ENCODE results near the gene RPS21.

The RPS21 gene

DNA sequence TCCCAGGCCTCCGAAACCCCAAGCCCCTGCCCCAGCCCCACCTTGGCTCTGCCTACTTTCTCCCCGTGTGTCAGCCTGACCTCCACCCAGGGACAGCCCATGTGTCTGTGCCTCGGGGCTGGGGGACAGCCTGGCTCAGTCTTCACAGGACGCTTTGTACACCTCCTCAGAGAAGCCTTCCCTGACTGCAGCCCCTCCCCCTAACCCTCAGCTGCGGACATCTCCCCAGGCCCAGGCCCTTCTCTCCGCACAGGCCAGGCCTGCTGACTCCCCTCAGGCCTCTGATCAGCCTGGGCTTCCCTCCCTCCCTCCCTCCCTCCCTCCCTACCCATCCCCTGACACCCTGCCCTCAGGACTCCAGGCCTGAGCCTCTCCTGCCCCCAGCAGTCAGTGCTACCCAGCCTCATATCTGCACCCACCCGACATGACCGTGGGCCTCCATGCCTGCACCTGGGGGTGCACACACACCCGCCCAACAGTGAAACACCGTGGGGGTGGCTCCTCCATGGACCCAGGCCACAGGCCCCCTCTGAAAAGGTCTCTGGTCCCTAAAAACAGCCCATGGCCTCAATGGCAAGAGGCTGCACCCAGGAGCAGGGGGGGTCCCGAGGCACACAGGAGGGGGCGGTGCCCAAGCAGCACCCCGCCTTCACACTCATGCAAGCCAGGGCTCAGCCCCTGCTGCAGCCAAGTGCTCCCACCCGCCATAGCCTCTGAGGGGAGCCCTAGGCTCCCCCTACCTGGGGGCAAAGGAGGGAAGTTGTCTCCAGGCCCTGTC is 32.7 kb upstream of the RPS21 start:
- DNase-seq = no peak

DNA sequence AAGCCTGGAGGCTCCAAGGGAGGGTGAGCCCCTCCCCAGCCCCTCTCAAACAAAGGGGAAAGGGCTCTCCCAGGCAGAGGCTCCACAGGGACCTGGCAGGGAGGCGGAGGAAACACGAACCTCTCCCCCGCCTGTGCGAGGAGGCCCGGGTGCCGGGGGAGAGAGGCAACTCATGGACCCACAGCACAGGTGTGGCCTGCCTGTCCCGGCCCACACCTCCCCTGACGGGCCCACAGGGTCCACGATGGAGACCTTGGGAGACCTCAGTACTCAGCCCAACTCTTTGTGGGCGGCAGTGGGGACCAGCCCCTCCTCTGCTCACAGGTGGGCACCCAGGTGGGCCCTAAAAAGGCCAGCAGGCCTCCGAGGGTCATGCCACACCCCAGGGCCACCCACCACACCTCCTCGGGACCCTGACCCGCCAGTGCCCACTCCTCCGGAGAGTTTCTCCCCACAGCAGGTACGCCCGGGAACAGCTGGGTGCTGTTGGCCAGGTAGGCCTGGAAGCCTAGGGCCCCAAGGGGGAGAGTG is 32.0 kb upstream of the RPS21 start:
- DNase-seq = no peak

DNA sequence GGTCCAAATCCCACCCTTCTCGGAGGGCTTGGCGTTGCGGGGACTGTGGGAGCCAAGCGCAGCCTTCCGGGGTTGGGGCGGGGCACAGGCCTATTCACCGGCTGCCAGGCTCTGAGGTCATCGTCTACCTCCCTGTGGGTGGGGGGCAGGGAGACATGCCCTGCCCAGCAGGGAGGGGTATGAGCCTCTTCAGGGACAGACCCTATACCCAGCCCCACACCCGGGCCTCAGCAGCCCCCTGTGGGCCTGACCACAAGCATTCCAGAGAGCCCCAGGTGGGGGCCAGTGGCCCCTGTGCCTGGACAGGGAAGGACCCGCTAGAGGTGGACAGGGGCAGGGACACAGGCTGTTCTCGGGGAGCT is 31.4 kb upstream of the RPS21 start:
- DNase-seq = no peak

DNA sequence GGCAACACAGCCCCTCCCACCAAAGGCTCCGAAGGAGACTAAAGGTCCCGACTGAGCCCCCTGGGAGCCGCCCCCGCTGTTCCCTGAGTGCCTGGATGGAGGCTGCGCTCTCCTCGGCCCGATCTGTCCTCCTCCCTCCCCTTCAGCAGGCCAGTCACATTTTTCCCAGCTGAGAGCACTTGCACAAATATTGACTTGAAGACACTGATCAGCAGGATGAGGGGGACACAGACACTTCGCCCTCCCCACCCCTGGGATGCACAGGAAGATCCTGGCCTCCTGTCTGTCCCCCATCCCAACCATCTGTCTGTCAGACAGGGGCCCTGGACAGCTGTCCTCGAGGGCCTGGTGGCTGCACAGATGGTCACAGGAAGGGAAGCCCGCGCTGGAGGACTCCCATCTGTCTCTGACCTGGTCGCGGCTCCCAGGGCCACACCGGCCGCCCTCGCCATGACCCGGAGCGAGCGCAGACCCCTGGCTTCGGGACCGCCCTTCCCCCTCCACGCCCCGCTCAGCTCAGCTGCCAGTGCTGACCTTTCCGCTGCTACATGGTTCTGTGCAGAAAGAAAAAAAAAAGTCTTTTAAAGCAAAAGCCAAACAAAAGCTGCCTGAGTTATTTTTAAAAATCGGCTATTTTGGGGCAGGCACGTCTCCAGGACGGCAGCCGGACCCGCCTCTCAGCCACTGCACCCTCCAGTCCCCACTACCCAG is 30.9 kb upstream of the RPS21 start:
- DNase-seq = no peak

DNA sequence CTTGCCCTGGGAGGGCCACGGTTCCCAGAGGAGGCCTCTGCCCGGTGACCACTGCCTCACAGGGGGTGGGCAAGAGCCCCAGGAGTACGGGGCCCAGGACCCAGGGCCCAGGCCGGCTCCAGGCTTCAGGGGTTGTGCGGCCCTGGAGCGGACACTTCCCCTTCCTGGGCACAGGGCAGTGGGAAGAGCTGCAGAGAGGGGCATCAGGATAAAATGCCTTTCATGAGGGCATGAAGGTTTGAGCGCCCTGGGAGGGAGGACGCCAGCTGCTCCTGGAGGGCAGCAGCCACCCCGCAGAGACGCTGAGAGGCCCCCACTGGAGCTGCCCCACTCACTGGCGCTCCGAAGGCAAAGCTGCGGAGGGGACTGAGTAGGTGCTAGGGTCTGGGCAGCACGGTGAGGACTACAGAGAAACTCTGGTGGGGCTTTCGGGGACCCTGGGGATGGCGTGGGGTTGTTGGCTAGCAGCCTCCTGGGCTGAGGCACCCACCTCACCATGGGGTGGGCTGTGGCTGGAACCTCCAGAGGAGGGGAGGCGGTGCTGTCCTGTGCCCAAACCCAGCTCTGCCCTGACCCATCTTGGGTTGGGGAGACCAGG is 30.2 kb upstream of the RPS21 start:
- no peak for DNase-seq

DNA sequence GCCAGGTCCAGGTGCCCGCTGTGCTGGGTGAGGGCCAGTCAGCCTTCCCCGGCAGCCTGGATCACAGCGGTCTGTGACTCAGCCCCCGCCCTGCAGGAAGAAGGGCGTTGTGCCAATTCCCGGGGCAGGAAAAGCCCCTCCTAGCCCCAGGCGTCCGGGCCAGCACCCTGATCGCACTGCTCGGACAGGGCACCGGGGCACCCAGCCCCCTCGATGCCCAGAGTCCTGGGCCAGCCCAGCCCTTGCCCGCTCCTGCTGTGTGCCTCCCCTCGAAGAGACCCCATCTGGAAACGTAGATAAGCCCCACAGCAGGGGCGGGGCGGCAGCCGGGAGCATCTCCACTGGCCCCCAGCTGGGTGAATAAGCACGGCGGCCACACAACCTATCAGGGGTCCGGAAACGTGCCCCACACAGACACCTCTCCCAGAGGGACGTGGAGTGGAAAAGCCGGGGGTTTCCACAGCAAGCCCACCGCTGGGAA is 29.7 kb upstream of the RPS21 start:
- no peak for DNase-seq

DNA sequence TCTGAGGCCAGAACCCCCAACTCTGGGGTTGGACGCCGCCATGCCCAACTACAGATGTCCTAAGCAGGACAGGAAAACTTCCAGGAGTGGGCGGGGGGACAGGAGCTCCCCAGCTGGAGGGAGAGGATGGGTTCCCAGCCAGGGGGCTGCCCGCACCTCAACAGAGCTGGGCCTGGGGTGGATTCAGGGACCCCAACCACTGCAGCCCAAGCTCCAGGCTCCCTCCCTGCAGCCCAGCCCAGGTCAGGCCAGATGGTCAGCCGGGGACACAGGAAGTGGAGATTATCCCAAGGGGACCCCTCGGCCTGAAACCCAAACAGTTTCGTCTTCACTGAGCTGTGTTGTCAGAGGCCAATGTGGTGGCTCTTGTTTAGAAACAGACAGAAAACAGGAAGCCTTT is 29.2 kb upstream of the RPS21 start:
- DNase-seq = no peak

DNA sequence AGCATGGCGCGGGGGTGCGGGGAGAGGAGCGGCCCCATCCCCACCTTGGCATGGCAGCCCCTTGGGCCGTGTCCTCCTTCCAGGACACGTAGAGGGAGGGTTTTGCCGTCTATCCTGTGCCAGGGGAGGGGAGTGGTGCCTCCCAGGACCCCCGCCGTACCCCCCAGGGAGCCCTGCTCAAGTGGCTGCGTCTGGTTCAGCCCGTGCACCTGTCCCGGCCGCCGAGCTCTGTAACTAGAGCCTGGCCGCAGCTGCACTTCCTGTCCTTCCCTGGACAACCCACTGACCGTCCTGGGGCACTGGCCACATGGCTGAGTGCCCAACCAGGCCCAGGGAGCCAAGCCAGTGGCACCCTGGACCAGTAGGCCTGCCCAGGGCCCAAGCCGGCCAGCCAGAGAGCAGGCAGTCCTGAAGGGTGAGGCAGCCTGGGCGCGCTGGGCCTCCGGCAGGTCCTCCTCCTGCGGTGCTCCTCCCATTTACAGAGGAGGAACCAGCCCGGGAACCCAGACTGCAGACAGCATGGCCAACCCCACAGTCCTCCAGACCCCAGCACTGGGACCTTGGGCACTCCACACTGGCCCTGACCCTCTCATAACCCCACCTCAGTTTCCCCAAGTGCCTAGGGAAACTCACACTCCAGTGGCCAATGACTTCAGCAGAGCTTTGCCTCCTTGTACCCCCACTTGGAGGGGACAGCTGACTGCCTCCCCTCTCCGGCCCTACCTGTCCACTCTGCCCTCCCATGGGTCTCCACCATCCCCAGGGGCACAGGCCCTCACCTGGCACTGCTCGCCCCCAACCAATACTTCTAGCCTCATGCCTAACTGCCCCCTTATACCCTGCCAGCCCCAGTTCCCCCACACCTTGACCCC is 28.5 kb upstream of the RPS21 start:
- DNase-seq = no peak

DNA sequence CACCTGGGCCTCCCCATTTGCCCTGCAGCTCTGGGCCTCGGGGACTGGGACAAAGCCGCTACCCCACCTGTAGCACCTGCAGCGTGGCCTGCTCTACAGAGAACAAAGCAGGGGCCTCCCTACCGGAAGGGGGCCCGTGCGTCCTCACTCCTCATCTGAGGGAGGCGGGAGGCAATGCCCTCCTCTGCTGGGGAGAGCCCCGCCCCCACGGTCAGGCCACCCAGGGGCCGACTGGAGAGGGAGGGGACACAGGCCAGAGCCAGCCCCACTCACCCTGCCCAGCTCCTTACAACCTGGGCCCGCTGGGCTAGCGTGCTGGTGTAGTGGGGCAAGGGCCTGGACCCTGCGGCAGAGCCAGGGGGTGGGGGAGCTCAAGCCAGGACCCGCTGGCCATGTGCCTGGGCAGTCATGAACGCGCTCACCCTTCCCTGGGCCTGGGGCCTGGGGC is 27.8 kb upstream of the RPS21 start:
- DNase-seq = no peak

DNA sequence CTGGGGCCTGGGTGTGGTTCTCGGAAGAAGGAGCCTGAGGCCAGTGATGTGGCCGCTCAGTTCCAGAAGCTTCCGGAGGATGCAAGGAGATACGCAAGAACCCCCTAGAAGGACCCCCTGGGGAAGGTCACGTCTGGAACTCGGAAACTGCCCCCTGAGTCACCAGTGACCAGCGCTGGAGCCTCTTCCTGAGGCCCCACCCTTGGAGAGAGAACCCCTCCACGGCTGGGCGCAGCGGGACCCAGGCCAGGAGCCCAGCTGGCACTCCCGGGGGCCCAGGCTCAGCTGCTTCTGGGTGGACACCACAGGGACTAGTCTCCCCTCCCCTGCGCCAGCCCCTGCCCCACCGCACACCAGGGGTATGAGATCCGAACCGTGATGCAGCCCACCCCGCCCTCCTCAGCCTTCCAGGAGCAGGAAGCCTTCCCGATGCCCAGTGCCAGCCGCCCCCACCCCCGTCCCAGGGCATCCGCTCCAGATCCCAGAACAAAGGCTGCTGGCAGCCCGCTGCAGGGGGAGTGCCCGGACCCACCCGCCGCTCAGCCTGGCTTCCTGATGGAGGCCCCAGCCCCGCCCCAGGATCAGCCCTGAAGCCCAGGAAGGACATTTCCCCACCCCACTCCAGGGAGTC is 27.3 kb upstream of the RPS21 start:
- no peak for DNase-seq

DNA sequence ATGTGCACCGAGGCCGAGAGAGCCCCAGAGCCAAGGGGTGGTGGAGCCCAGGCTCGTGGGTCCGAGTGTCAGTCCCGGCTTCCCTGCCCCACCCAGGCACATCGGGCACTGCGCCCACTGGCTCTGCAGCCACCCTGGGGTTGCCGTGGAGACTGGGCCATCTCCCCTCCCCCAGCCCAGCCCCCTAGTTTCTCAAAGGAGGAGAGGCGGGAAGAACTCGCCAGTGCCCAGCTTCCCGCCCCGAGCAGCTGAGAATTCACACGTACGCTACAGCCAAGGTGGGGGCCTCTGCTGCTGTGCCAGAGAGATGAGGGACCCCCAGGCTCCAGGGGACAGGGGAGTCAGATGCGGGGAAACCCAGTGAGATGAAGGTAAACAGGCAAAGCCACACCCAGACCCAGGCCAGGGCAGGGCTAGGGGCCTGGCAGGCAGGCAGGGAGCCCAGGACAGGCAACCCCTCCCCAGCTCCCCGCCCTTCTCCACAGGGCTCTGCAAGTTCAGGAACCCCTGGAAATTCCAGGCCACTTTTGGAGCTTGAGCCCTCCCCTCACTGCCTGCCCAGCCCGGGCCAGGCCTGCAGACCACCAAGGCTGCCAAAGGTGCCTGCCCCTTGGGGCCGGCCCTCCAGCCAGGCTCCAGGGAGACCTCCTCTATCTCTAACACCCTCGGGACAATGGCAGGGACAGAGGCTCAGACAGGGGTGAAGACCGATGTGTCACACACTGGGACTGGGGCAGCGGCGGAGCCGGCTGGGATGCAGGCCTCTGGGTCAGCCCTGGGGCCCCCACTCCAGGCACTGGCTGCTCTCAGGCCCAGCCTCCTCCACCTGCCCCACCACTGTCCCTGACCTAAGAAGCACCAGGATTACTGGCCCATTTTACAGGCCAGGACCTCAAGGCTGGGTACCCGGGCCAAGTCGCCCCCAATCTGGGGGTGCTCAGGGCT is 25.8 kb upstream of the RPS21 start:
- DNase-seq = no peak

DNA sequence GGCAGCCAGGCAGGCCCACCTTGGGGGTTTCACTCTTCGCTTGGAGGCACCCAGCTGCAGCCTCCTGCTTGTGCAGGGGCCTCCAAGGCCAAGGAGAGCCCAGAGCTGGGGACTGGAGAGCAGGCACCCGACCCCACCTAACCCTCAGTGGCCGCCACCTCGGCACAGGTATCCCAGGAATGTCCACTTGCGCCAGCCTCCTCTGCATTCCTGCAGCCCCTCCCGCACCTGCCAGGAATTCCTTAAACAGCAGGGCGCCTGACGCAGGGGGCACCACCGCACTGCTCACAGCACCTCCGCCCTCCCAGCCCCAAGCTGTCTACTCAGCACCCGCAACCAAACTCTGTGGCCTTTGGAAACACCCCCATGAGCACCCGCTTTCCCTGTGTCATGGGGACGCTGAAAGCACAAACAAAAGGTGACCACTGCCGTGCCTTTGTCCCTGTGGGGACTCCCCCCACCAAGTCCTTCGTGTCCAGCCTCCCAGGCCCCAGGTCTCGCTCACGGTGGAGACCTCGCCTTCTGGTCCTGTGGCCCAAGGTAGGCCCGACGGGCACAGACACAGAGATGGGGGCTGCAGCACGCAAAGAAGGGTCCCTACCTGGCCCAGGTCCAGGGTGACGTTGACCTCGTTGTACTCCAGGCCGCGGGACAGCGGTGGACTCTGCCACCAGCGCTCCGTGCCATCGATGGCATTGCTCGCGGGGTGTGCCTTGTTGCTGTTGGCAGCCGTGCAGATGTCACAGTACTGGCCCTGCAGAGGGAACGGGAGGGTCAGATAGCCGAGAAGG is 24.9 kb upstream of the RPS21 start:
- no peak for DNase-seq

DNA sequence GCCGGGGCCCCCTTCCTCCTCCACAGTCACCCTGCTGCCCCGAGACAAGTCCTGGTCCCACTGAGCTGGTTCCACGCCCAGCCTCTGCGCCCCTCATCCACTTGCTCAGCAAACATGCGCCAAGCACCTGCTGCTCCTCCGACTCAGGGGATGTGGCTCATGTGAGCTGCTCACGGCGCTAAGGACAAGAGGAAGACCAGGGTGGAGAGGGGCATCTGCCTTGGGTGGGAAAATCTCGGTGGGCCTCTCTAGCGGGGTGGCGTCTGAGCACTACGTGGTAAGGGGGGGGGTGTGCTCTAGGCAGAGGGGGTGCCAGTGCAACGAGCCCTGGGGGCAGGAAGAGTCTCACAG is 24.3 kb upstream of the RPS21 start:
- DNase-seq = no peak

DNA sequence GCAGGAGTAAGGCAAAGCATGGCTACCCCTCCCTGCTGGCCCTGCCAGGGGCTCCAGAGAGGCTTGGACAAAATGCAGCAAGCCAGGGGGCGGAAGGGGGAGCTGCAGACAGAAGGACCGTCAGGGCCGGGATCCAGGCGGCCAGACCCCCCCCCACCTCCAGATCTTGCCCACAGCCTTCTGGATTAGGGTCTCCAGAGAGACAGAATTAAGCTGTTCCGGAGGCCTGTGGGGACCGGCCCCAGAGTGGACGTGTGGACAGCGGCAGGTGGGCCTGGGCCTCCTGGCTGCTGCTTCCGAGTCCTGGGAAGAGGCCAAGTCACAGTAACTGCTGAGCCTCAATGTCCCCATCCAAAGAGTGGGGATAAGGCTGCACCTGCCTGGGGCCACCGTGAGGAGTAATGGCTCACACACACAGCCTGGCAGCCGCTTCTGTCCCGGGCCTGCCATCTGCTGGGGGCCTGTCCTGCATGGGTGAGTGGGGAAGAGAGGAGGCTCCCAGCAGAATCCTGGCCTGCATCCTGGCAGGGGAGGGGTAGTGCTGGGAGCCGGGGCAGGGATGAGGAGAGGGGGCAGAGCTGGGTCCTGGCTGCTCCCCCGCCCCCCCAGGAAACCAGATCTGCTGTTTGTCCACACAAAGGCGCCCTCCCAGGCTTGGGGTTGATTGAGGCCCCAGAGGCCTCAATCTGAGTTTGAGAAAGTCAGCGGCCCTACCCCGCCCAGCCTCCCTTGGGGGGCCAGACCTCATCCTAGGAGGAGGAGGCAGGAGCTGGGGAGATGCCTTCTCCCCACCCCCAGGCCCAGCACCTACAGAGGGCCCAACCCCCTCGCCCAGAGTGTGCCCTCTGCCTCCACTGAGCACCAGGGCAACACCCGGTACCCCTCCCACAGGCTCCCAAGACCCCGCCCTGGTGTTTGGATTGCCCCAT is 23.6 kb upstream of the RPS21 start:
- DNase-seq = no peak

DNA sequence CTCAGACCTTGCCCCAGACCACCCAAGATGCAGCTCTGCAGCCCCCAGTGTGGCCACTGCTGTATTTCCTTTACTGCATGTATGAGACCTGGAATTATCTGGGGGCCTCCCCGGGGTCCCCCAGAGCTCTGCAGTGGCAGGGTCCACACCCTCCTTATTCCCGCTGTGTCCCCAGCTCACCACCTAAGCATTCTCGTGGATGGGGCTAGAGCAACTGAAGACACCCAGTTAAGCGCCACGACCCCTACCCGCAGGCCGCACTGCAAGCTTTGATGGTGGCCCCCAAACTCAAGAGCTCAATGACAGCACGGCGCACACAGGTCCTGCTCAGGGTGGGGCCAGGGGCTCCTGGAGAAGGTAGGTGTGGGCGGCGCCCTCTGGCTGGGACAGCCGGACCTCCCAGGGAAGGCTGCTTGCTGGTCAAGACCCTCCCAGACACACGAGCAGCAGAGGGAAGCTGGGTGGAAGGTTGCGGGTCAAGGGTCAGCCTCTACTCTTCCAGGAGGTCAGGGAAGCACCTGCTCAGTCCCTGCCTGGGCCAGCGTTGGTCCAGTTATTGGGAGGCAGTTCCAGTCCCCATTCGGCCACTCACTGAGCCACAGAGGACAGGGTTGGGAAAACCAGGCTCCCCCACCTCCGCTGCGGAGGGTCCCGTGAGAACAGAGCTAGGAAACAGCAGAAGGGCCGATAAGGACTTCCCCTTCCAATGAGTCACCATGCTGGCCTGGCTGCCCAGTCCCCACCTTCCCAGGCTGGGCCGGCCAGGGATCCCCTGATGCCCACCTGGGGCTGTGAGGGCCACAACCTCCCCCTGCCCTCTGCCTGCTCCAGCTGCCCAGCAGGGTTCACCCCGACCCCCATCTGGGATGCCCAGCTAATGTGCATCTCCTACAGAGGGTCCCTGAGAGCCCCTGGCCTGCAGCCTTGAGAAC is 22.7 kb upstream of the RPS21 start:
- DNase-seq = no peak

DNA sequence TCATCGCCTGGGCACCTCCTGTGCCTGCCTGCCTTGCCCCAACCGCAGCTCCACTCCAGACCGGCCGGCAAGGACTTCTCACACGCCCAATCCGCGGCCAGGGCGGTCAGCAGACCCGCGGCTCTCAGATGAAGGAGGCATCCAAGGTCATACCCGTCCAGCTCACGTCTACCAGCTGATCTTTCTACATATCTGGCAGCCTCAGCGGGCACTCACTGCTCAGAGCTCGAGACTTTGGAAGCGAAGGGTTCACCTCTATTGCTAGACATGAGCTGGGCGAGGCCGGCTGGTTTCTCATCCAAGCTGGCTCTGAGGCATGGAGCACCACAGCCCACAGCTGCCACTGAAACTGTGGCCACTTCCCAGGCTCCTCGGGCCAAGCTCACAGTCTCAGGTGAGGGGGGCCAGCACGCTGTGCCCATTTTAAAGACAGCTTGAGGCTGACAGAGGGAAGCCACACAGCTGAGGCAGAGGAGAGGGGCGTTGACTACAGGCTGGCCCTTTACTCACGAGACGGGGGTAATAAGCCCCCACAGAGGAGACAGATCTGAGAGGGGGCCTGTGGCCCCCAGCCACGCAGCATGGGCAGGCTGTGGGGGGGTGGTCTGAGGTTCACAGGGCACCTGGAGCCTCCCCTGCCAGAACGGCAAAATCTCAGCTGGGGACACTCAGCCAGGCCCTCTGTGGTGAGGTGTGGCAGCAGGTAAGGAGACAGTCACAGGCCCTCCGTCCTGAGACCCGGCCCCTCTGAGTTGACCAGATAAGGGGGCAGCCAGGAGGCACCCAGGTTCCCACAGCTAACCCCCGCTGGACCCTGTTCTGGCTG is 21.8 kb upstream of the RPS21 start:
- no peak for DNase-seq

DNA sequence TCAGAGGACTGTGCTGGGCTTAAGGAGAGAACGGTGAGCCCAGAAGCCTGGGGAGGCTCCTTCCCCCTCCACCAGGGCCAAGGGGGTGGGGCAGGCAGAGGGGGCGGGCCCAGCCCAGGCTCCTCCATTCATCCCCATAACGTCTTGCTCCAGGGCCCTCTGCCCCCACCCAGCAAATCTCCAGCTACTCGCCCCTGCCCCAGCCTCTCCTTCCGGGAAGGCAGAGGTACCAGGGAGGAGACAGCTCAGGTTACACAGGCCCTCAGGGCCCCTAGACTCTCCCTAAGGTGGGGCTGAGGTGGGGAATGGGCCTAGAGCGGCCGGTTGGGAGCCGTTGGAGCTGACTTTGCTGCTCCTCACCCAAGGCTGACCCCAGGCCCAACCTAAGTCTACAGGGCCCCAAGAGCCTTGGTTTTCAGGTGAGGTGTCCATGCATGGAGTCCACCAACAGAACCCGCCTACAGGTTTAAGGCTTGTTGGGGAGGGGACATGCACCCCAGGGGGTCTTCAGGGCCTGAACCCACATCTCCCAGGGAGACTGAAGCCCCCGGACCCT is 21.0 kb upstream of the RPS21 start:
- DNase-seq = no peak
